ENCODE measurements around the gene SLFN11.
"Not testable (repeated sequence)": the region's sequence is repeated elsewhere in the genome, so short reads cannot be mapped to it uniquely, and the experiment has no call there.

DNA sequence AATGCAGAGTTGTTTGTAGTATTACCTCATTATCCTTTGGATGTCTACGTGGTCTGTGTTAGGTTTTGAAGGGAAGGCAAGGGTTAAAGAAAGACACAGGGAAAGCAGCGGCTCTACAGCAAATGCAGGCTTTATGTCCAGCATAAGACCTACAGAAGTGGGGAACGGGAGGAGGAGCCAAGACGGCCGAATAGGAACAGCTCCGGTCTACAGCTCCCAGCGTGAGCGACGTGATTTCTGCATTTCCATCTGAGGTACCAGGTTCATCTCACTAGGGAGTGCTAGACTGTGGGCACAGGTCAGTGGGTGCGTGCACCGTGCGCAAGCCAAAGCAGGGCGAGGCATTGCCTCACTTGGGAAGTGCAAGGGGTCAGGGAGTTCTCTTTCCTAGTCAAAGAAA lies 20.4 kb upstream of the SLFN11 start:
- TF ChIP-seq POLR2A, EP300 (IDR thresholded peaks at IDR 0.05): not testable (repeated sequence)
- TF ChIP-seq, protein P1, sequence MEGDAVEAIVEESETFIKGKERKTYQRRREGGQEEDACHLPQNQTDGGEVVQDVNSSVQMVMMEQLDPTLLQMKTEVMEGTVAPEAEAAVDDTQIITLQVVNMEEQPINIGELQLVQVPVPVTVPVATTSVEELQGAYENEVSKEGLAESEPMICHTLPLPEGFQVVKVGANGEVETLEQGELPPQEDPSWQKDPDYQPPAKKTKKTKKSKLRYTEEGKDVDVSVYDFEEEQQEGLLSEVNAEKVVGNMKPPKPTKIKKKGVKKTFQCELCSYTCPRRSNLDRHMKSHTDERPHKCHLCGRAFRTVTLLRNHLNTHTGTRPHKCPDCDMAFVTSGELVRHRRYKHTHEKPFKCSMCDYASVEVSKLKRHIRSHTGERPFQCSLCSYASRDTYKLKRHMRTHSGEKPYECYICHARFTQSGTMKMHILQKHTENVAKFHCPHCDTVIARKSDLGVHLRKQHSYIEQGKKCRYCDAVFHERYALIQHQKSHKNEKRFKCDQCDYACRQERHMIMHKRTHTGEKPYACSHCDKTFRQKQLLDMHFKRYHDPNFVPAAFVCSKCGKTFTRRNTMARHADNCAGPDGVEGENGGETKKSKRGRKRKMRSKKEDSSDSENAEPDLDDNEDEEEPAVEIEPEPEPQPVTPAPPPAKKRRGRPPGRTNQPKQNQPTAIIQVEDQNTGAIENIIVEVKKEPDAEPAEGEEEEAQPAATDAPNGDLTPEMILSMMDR (IDR thresholded peaks at IDR 0.05) = not testable (repeated sequence)
